K562 (cell line): ENCODE measurements around the gene SLC25A34. TPM values are rescaled to one million over a fixed set of nuclear protein-coding genes. Genes with fewer than 3 reads are reported as not detected.

Experiments
- ATAC-seq: fragments of 200-7000 bp; cut with Tn5 transposase; 3 replicates; pipeline ENCODE4 v1.9.1; 2020; ENCODE audit warnings: moderate library complexity
- BruUV-seq: library from RNA; stranded (reverse); fragments of 400-500 nt; replicated peaks from 2 replicates; lab custom pipeline; 2021; lab: Mats Ljungman, UMichigan
- CTCF ChIA-PET: fragments of 300-600 bp; formaldehyde crosslinking; extraction: SDS; loops from one replicate; lab custom pipeline; 2021; ENCODE audit warnings: low intra/inter-chr PET ratio; lab: Yijun Ruan, JAX
- POLR2A ChIA-PET: fragments of 300-600, 350-650 bp; sonication (Branson Sonifier 250); formaldehyde crosslinking; extraction: SDS; loops from one replicate; lab custom pipeline; 2021; ENCODE audit warnings: antibody characterized with exemption, inconsistent platforms; lab: Yijun Ruan, JAX
- DNase-seq, 4 experiments: peaks; one replicate each; pipeline versions ENCODE4 v3.0.0 to v3.0.0-alpha.2; 2011 to 2018; ENCODE audit warnings: low spot score in 3 of 4, mixed read lengths in 3 of 4; ENCODE audit errors: extremely low read depth in 1 of 4
- FAIRE-seq: peaks from 2 replicates; lab custom pipeline; 2011; peaks lifted over from hg19 to GRCh38; lab: Jason Lieb, UNC
- H2AFZ ChIP-seq: 2 replicates; pipeline ENCODE4 v1.6.0; 2011; ENCODE audit warnings: low read depth, low read length, control low read depth, inconsistent platforms
- H3K27ac ChIP-seq: fragments of 200-600 bp; 3 replicates; pipeline ENCODE4 v1.8.0; 2011; ENCODE audit warnings: low read depth, mild to moderate bottlenecking, control low read depth, inconsistent platforms, low read length, moderate library complexity, mixed read lengths; ENCODE audit errors: extremely low read depth
- H3K27me3 ChIP-seq, 2 experiments: fragments of 300-600 bp in 1 of 2; 2 replicates in 1 of 2; 3 replicates in 1 of 2; pipeline versions ENCODE4 v1.6.0 to v1.8.0; 2011; ENCODE audit warnings: inconsistent platforms in 2 of 2, low read length in 2 of 2, mild to moderate bottlenecking in 1 of 2, mixed read lengths in 1 of 2, moderate library complexity in 1 of 2; ENCODE audit not compliant: control insufficient read depth in 2 of 2, insufficient read depth in 2 of 2
- H3K36me3 ChIP-seq: fragments of 300-600 bp; 3 replicates; pipeline ENCODE4 v1.8.0; 2011; ENCODE audit warnings: mild to moderate bottlenecking, low read length, inconsistent platforms; ENCODE audit not compliant: control insufficient read depth, insufficient read depth
- H3K4me1 ChIP-seq, 2 experiments: fragments of 200-600 bp in 1 of 2; replicated peaks in 1 of 2; 2 replicates in 1 of 2; 3 replicates in 1 of 2; pipeline versions ENCODE4 v1.5.1 to v1.8.0; 2011; ENCODE audit warnings: inconsistent platforms in 2 of 2, low read length in 2 of 2, mild to moderate bottlenecking in 1 of 2, mixed read lengths in 1 of 2, moderate library complexity in 1 of 2; ENCODE audit not compliant: control insufficient read depth in 2 of 2, insufficient read depth in 2 of 2
- H3K4me2 ChIP-seq: 2 replicates; pipeline ENCODE4 v1.6.1; 2011; ENCODE audit warnings: low read length, control low read depth, inconsistent platforms, mixed read lengths; ENCODE audit not compliant: insufficient read depth
- H3K4me3 ChIP-seq: fragments of 200-600 bp; sonication (generic), shearing (Covaris generic); 2 replicates; pipeline ENCODE4 v1.5.1; 2016; ENCODE audit warnings: control low read depth, inconsistent platforms
- H3K79me2 ChIP-seq: fragments of 200-600 bp; 3 replicates; pipeline ENCODE4 v1.8.0; 2011; ENCODE audit warnings: low read length, inconsistent platforms; ENCODE audit not compliant: control insufficient read depth, insufficient read depth
- H3K9ac ChIP-seq, 2 experiments: 2 replicates each; pipeline versions ENCODE4 v1.6.0 to v1.6.1; 2011; ENCODE audit warnings: low read depth in 2 of 2, low read length in 2 of 2, control low read depth in 1 of 2, inconsistent platforms in 1 of 2, mild to moderate bottlenecking in 1 of 2, mixed read lengths in 1 of 2; ENCODE audit not compliant: insufficient read depth in 1 of 2
- H3K9me1 ChIP-seq: one replicate; pipeline ENCODE4 v1.6.0; 2011; ENCODE audit warnings: inconsistent platforms, mild to moderate bottlenecking, low read length, moderate library complexity; ENCODE audit not compliant: control insufficient read depth, insufficient read depth
- H3K9me3 ChIP-seq: replicated peaks from 2 replicates; pipeline ENCODE4 v1.5.1; 2011; ENCODE audit warnings: low read depth, low read length, inconsistent platforms; ENCODE audit not compliant: control insufficient read depth, insufficient read depth
- H4K20me1 ChIP-seq: replicated peaks from 2 replicates; pipeline ENCODE4 v1.6.1; 2011; ENCODE audit warnings: low read length, inconsistent platforms, mixed read lengths; ENCODE audit not compliant: control insufficient read depth, insufficient read depth
- ARID2 ChIP-seq: fragments of 450-650 bp; IDR thresholded peaks from 2 replicates; pipeline ENCODE4 v1.6.1; 2017; ENCODE audit warnings: antibody characterized with exemption, mild to moderate bottlenecking
- MYNN ChIP-seq, 2 experiments: sonication (generic); formaldehyde crosslinking in 1 of 2; IDR thresholded peaks; 2 replicates each; pipeline versions ENCODE4 v1.5.0 to v1.6.1; 2016 to 2020; ENCODE audit warnings: antibody characterized with exemption in 1 of 2, missing genetic modification reagents in 1 of 2
- POLR2B ChIP-seq: fragments of 450-650 bp; IDR thresholded peaks from 2 replicates; pipeline ENCODE4 v1.6.1; 2018; ENCODE audit warnings: low read depth; ENCODE audit not compliant: partially characterized antibody
- POLR2G ChIP-seq: fragments of 200-400 bp; formaldehyde crosslinking; IDR thresholded peaks from 2 replicates; pipeline ENCODE4 v1.6.1; 2017; ENCODE audit warnings: low read depth, mild to moderate bottlenecking, antibody characterized with exemption, low read length, moderate library complexity
- RBM22 ChIP-seq: fragments of 200-400 bp; formaldehyde crosslinking; IDR thresholded peaks from 2 replicates; pipeline ENCODE4 v1.6.1; 2018; ENCODE audit warnings: low read length, low read depth; ENCODE audit not compliant: poor library complexity, severe bottlenecking
- SUPT5H ChIP-seq: fragments of 450-650 bp; IDR thresholded peaks from 2 replicates; pipeline ENCODE4 v1.6.1; 2016
- WGBS: fragments of 100-300 bp; shearing (Covaris generic); methylation state at CpG from one replicate; pipeline ENCODE4 v1.1.6; 2016; ENCODE audit warnings: low coverage, mixed read lengths; ENCODE audit not compliant: insufficient coverage; ENCODE audit errors: missing lambda C conversion rate; 5-methylcytosine and 5-hydroxymethylcytosine counted together
- in situ Hi-C: fragments of 300-500 bp; cut with MboI; formaldehyde crosslinking; loops from 4 replicates; pipeline ENCODE4 v1.15.0; 2018; ENCODE audit warnings: inconsistent platforms, mixed read lengths
- intact Hi-C: fragments of 100-400 bp; cut with micrococcal nuclease; formaldehyde crosslinking; loops from 2 replicates; pipeline ENCODE4 v1.14.2; 2022
- polyA plus RNA-seq, 8 experiments: library from polyadenylated mRNA; depleted of rRNA in 4 of 8; stranded (reverse) in 5 of 8; unstranded in 3 of 8; fragments of >200 nt; fragmentation: Nextera tagmentation in 2 of 8; fragmentation: Illumina TruSeq in 1 of 8; extraction: Ambion mirVana in 2 of 8; extraction: Trizol in 1 of 8; gene quantifications; 2 replicates each; pipeline versions ENCODE4 v1.2.1 to v1.2.3, GENCODE V29; 2011 to 2014; ENCODE audit warnings: inconsistent platforms in 1 of 8, missing spikeins in 1 of 8
- total RNA-seq, 7 experiments: library from RNA; depleted of rRNA in 6 of 7; stranded (reverse); fragments of >200 nt in 6 of 7; fragmentation: Illumina TruSeq in 2 of 7; extraction: Trizol in 2 of 7; gene quantifications; 2 replicates each; pipeline versions ENCODE4 v1.2.1 to v1.2.3, GENCODE V29; 2011 to 2021; ENCODE audit warnings: low replicate concordance in 1 of 7
- TF ChIP-seq, protein P1 (sequence below): fragments of 250-450 bp; sonication (Bioruptor Pico); IDR thresholded peaks from 2 replicates; pipeline ENCODE4 v1.8.0; 2022; ENCODE audit warnings: moderate library complexity, mild to moderate bottlenecking, inconsistent platforms

The SLC25A34 gene
- total and polyA plus RNA-seq, 9 of the 15 experiments (the other 6 are each of a cell fraction or from before 2014, with no cell fraction given), result 0.01 to 0.57 (median 0.16) TPM

DNA sequence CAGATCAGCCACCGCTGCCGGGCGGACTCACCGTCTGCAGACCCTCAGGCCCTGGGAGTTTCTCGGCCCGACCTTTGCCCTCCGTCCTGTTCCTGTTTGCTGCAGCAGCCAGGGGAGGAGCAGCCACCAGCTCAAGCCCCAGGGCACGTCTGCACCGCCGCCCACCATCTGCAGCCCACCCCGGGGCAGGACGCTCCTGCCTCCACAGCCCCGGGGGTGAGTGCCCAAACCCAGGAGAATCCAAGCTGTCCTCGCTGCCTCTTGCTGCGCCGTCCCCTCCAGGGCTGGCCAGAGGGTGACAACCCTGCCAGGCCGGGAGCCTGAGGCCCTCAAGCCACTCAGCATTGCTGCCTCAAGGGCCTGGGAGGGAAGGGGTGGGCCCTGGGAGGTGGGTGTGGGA lies 1.2 kb upstream of the SLC25A34 start:
- peaks cover 0 to 68% of the 10 kb centered on the region in 2 experiments; a peak in 2 of 5 replicates for H3K4me1 ChIP-seq
- ATAC-seq (no peak), DNase-seq (no peak), FAIRE-seq (no peak)
- H3K27ac ChIP-seq, result no peak overlapping the region
- no peaks in the 10 kb centered on the region for H3K9me1 ChIP-seq
- H2AFZ ChIP-seq, result no peak overlapping the region
- H3K4me3 ChIP-seq, result no peak overlapping the region
- H3K79me2 ChIP-seq, result no peaks in the 10 kb centered on the region
- no TSS peak for BruUV-seq
- H3K27me3 ChIP-seq, result no peaks in the 10 kb centered on the region
- TF ChIP-seq POLR2B, result peak; percentile 39
- no peak for TF ChIP-seq ARID2
- peak; percentile 53; the same call in 1 of the 2 replicates for TF ChIP-seq POLR2G
- TF ChIP-seq MYNN (IDR thresholded peaks at IDR 0.05), result 0 out of 2 replicates have a peak, but pooled peaks have one; percentile 11
- TF ChIP-seq MYNN (CRISPR knock-in tag; IDR thresholded peaks at IDR 0.05), result no peak
- TF ChIP-seq, protein P1, sequence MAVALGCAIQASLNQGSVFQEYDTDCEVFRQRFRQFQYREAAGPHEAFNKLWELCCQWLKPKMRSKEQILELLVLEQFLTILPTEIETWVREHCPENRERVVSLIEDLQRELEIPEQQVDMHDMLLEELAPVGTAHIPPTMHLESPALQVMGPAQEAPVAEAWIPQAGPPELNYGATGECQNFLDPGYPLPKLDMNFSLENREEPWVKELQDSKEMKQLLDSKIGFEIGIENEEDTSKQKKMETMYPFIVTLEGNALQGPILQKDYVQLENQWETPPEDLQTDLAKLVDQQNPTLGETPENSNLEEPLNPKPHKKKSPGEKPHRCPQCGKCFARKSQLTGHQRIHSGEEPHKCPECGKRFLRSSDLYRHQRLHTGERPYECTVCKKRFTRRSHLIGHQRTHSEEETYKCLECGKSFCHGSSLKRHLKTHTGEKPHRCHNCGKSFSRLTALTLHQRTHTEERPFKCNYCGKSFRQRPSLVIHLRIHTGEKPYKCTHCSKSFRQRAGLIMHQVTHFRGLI (CRISPR knock-in tag), result no peak
- TF ChIP-seq SUPT5H, result 0 out of 2 replicates have a peak, but pooled peaks have one; percentile 31
- peak; percentile 72 for TF ChIP-seq RBM22
- in situ Hi-C loops, result no loop called here
- CTCF ChIA-PET, result no interaction called here
- 88% methylated on average over 11 of the region's 17 CpGs for WGBS
- H3K36me3 ChIP-seq, result peaks cover 46% of the 10 kb centered on the region; the same call in 2 of the 3 replicates
- H4K20me1 ChIP-seq, result no peaks in the 10 kb centered on the region; the same call in 1 of the 2 replicates
- POLR2A ChIA-PET, result interaction anchor here (0.5 to 1.0 kb wide), 4 partner anchors 12 to 282 kb away, joined by 3 to 4 read pairs (median 3); no protein-coding TSS in a partner anchor
- no peak overlapping the region for H3K4me2 ChIP-seq
- no peaks in the 10 kb centered on the region for H3K9me3 ChIP-seq
- no peak overlapping the region; a peak in 1 of 4 replicates for H3K9ac ChIP-seq
- intact Hi-C loops, result no loop called here
